Measurements from ENCODE around the gene FOXN1.

FOXN1 gene

DNA sequence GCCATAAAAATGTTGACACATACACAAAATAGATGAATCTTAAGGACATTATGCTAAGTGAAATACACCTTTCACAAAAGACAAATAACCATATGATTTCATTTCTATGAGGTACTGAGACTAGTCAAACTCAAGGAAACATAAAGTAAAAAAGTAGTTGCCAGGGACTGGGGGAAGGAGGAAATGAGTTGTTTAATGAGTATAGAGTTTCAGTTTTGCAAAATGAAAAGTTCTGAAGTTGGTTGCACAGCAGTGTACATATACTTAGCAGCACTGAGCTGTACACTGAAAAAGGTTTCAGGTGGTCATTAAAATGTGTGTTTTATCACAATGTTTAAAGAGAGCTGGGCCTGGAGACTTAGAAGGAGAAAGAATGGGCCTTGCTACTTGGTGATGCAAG lies 37.4 kb upstream of the FOXN1 start:
- TF ChIP-seq, protein P1, sequence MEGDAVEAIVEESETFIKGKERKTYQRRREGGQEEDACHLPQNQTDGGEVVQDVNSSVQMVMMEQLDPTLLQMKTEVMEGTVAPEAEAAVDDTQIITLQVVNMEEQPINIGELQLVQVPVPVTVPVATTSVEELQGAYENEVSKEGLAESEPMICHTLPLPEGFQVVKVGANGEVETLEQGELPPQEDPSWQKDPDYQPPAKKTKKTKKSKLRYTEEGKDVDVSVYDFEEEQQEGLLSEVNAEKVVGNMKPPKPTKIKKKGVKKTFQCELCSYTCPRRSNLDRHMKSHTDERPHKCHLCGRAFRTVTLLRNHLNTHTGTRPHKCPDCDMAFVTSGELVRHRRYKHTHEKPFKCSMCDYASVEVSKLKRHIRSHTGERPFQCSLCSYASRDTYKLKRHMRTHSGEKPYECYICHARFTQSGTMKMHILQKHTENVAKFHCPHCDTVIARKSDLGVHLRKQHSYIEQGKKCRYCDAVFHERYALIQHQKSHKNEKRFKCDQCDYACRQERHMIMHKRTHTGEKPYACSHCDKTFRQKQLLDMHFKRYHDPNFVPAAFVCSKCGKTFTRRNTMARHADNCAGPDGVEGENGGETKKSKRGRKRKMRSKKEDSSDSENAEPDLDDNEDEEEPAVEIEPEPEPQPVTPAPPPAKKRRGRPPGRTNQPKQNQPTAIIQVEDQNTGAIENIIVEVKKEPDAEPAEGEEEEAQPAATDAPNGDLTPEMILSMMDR (conservative IDR thresholded peaks at IDR 0.05): no peak

GRCh38 chr17:28469376-28469775 lies 36.8 kb upstream of the FOXN1 start:
- peak overlapping the region; percentile 57 for H3K27ac ChIP-seq
- TF ChIP-seq, protein P1 (conservative IDR thresholded peaks at IDR 0.05): no peak

More for the DNA sequence above, 37.4 kb upstream of the FOXN1 start:
- peak overlapping the region; percentile 57 for H3K27ac ChIP-seq

DNA sequence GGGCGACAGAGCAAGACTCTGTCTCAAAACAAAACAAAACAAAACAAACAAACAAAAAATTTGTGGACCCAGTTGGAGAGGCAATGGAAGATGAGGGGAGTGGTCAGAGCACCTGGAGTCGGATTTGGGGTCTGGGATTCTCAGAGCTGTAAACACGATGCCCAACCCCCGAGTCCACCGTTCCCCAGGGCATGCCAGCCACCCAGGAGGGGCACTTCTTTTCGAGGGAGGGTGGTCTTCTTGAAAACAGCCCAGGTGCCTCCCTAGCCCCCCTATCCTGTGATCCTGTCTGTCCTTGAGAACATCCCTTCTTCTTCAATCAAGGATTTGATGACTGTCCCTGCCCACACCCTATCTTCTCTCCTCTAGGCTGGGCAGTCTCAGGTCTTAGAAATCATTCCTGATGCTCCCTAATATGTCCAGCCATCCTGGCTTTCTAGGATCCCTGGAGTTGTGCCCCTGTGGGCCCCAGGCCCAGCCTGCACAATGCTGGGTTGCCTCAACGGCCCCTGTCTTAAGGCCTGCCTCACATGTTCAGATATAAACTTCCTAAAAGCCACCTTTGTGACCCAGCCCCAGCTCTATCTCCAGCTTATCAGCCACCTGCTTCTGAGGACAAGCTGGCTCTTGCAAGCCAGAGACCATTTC lies 35.8 kb upstream of the FOXN1 start:
- no peak overlapping the region for H3K27ac ChIP-seq
- TF ChIP-seq, protein P1 (conservative IDR thresholded peaks at IDR 0.05): no peak

GRCh38 chr17:28470914-28471366 lies 35.2 kb upstream of the FOXN1 start:
- H3K27ac ChIP-seq: no peak overlapping the region
- TF ChIP-seq, protein P1 (conservative IDR thresholded peaks at IDR 0.05): no peak

DNA sequence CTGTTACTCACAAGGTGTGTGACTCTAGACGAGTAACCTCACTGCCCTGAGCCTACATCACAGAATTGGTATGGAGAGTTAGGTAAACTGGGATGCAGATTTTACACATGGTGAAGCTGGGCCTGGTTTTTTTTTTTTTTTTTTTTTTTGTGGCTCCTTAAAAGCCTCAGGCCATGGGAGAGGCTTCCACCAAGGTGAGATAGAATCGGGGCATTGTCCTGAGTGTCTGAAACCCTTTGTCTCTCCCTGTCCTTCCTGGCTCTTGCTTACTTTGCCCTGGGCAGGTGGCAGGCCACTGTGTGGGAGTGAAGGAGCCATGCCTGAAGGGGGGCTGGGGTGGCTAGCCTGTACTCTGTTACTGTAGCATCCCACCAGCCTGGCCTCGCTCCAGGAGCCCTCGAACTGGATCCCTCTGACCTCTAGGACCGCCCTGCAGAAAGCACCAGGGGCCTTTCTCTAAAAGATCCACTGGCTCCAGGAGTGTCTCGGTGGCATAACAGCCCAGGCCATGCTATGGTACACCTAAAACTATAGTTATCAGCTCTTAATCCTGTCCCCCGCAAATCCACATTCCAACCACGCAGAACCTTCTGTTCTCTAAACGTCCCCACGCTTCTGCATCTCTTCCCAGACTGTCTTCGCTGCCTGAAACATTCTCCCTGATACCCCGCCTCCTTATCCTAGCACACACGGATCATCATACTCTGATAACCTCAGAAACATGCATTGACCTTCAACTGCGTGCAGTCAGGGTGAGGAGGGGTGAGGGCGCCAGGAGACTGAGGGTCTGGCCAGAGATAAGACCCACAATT lies 34.4 kb upstream of the FOXN1 start:
- TF ChIP-seq, protein P1 (conservative IDR thresholded peaks at IDR 0.05): no peak
- H3K27ac ChIP-seq: no peak overlapping the region

DNA sequence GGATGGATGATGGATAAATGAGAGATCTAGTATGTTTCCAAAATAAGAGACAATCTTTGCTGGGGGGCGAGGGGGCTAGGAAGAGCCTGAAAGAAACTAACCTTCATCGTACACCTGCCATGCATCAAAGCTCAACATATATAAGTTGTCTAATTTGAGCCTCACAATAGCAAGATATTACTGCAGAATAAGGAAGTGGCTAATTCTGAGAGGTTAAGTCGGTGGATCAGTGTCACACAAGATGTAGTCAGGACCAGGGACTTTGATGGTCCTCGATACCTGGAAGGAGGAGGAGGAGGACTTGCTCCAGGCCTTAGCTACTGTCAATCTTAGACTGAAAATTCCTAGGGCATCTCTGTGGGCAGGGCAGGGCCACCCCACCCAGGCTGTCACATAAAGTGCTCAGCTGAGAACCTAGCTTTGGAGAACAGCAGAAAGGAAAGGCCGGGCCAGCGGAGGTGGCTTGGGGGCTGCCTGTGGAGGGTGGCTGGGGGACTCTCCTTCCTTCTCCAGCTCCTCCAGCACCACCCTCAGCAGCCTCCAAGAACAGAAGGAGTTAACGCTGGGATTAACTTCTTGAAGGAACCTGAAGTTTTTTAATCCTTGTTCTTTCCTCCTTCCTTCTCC lies 33.2 kb upstream of the FOXN1 start:
- TF ChIP-seq, protein P1 (conservative IDR thresholded peaks at IDR 0.05): no peak
- H3K27ac ChIP-seq: peak overlapping the region; percentile 89; the same call in 1 of the 2 replicates

- peak within 1 kb of the TSS; percentile 89; the same call in 1 of the 2 replicates for H3K27ac ChIP-seq
- TF ChIP-seq, protein P1 (conservative IDR thresholded peaks at IDR 0.05): no peak; the same call in 1 of the 2 replicates
Measured at GRCh38 chr17:28473542-28473941, 32.6 kb upstream of the FOXN1 start, which contains the start of gene SLC13A2. Gene SLC13A2 (plus strand): TSS chr17:28473644. CDS start chr17:28473713, 69 bp downstream.
